Effector CD4-positive, alpha-beta T cell (primary cell): ENCODE results near the gene DMBX1.

Experiments used
- DNase-seq: peaks from one replicate; pipeline ENCODE4 v3.0.0-alpha.2; 2020

The DMBX1 gene

GRCh38 chr1:46461017-46461808, 28.4 kb upstream of the DMBX1 start:
- no peak for DNase-seq

- DNase-seq, result no peak
Observed at GRCh38 chr1:46461809-46462448, 27.7 kb upstream of the DMBX1 start.

GRCh38 chr1:46464013-46464548, 25.6 kb upstream of the DMBX1 start:
- no peak for DNase-seq

GRCh38 chr1:46464915-46465314, 24.7 kb upstream of the DMBX1 start:
- no peak for DNase-seq

- no peak for DNase-seq
Observed at GRCh38 chr1:46465981-46466476, 23.6 kb upstream of the DMBX1 start.

- no peak for DNase-seq
Observed at GRCh38 chr1:46466477-46467182, 23.0 kb upstream of the DMBX1 start.

GRCh38 chr1:46467183-46467504, 22.5 kb upstream of the DMBX1 start:
- no peak for DNase-seq

GRCh38 chr1:46469881-46470280, 19.8 kb upstream of the DMBX1 start:
- DNase-seq, result no peak

- no peak for DNase-seq
Observed at GRCh38 chr1:46471848-46472492, 17.7 kb upstream of the DMBX1 start.

GRCh38 chr1:46472498-46473181, 17.0 kb upstream of the DMBX1 start:
- no peak for DNase-seq

GRCh38 chr1:46473991-46474390, 15.6 kb upstream of the DMBX1 start:
- DNase-seq, result no peak

- DNase-seq, result no peak
Observed at GRCh38 chr1:46474570-46474969, 15.1 kb upstream of the DMBX1 start.

GRCh38 chr1:46476673-46477072, 13.0 kb upstream of the DMBX1 start:
- no peak for DNase-seq

GRCh38 chr1:46477153-46477929, 12.3 kb upstream of the DMBX1 start:
- peak; percentile 54 for DNase-seq

GRCh38 chr1:46478721-46479485, 10.7 kb upstream of the DMBX1 start:
- no peak for DNase-seq

- no peak for DNase-seq
Observed at GRCh38 chr1:46479744-46480350, 9.8 kb upstream of the DMBX1 start.

- no peak for DNase-seq
Observed at GRCh38 chr1:46480959-46481646, 8.5 kb upstream of the DMBX1 start.

- DNase-seq, result no peak
Observed at GRCh38 chr1:46481961-46482360, 7.7 kb upstream of the DMBX1 start.

- DNase-seq, result no peak
Observed at GRCh38 chr1:46483589-46483988, 6.0 kb upstream of the DMBX1 start.
